ENCODE data around the gene ZNF23. TPM values are rescaled to one million over a fixed set of nuclear protein-coding genes. Genes with fewer than 3 reads are reported as not detected.

The ZNF23 gene
- total RNA-seq, 1 experiment from 2014 or later: 9.6 TPM

DNA sequence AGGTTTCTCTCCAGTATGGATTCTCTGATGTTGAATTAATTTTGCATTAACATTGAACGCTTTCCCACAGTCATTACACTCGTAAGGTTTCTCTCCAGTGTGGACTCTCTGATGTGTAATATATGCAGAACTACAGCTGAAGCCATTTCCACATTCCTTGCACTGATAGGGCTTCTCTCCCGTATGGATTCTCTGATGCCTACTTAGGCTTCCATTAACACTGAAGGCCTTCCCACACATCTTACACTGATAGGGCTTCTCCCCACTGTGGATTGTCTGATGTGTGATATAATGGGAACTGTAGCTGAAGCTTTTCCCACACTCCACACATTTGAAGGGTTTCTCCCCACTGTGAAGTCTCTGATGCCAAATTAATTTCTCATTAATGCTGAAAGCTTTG lies 13.0 kb downstream of the ZNF23 start:
- Mint-ChIP-seq H3K36me3 (ENCODE audit: insufficient read depth in 1 of 3, low read depth in 3 of 3) (peaks cover 72 to 74% (median 74%) of the 10 kb centered on the region in 3 experiments), H3K27me3 (ENCODE audit: low read depth) (peaks cover 10% of the 10 kb centered on the region), H3K4me1 (no peaks in the 10 kb centered on the region), H3K9me3 (peaks cover 76 to 83% of the 10 kb centered on the region in 2 experiments), H3K4me3 (no peak overlapping the region), H3K27ac (no peak overlapping the region)
- H3K56ac ChIP-seq (ENCODE audit: insufficient read length, low read depth, low read length): no peak overlapping the region
- H2BK15ac ChIP-seq (ENCODE audit: low read depth, low read length): no peak overlapping the region
- TF ChIP-seq, protein P1, sequence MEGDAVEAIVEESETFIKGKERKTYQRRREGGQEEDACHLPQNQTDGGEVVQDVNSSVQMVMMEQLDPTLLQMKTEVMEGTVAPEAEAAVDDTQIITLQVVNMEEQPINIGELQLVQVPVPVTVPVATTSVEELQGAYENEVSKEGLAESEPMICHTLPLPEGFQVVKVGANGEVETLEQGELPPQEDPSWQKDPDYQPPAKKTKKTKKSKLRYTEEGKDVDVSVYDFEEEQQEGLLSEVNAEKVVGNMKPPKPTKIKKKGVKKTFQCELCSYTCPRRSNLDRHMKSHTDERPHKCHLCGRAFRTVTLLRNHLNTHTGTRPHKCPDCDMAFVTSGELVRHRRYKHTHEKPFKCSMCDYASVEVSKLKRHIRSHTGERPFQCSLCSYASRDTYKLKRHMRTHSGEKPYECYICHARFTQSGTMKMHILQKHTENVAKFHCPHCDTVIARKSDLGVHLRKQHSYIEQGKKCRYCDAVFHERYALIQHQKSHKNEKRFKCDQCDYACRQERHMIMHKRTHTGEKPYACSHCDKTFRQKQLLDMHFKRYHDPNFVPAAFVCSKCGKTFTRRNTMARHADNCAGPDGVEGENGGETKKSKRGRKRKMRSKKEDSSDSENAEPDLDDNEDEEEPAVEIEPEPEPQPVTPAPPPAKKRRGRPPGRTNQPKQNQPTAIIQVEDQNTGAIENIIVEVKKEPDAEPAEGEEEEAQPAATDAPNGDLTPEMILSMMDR (conservative IDR thresholded peaks at IDR 0.05): no peak
- no peak overlapping the region for H3K14ac ChIP-seq (ENCODE audit: insufficient read depth, low read length)
- no peak overlapping the region for H3K27ac ChIP-seq (ENCODE audit: insufficient read length, low read depth, low read length)
- H2BK5ac ChIP-seq (ENCODE audit: insufficient read length, low read length): no peak overlapping the region
- no peaks in the 10 kb centered on the region for H3K79me1 ChIP-seq (ENCODE audit: insufficient read depth, low read depth, low read length, poor library complexity, severe bottlenecking)
- H3K9ac ChIP-seq (ENCODE audit: extremely low read depth, insufficient read length, low read length): no peak overlapping the region
- no peak overlapping the region for H2BK12ac ChIP-seq (ENCODE audit: insufficient read length, low read depth, low read length)
- no peaks in the 10 kb centered on the region for H3K4me1 ChIP-seq (ENCODE audit: insufficient read depth, low read length)
- no peak overlapping the region for H2BK120ac ChIP-seq (ENCODE audit: low read depth, low read length, poor library complexity, severe bottlenecking)
- no peak overlapping the region for H2AK5ac ChIP-seq (ENCODE audit: insufficient read length, low read length)
- no peak overlapping the region for H3K4me2 ChIP-seq (ENCODE audit: insufficient read depth, insufficient read length, low read length)
- H3K79me2 ChIP-seq (ENCODE audit: insufficient read depth, low read length): no peaks in the 10 kb centered on the region; the same call in 1 of the 2 replicates
- WGBS (ENCODE audit: extremely low coverage, insufficient read length, low lambda C conversion rate): no CpG with 5 or more reads among the region's 3 CpGs
- H4K91ac ChIP-seq (ENCODE audit: insufficient read length, low read depth, low read length): no peak overlapping the region
- H3K27me3 ChIP-seq (ENCODE audit: insufficient read depth, low read length): no peaks in the 10 kb centered on the region
- no peak overlapping the region for H3K18ac ChIP-seq (ENCODE audit: insufficient read length, low read depth, low read length)
- no peak overlapping the region for H2AFZ ChIP-seq (ENCODE audit: low read length)
- no peak for DNase-seq
- H3K4ac ChIP-seq (ENCODE audit: low read depth, low read length): no peak overlapping the region
- H4K20me1 ChIP-seq (ENCODE audit: control insufficient read depth, insufficient read depth, insufficient read length): no peaks in the 10 kb centered on the region
- no peak overlapping the region for H4K5ac ChIP-seq (ENCODE audit: insufficient read length, low read depth, low read length)
- no peak overlapping the region for H4K8ac ChIP-seq (replicated peaks; ENCODE audit: insufficient read length, low read depth, low read length)
- H3K23me2 ChIP-seq (ENCODE audit: insufficient read length, low read depth, low read length, poor library complexity, severe bottlenecking): no peaks in the 10 kb centered on the region
- H3K23ac ChIP-seq (ENCODE audit: insufficient read length, low read depth, low read length): no peak overlapping the region
- peaks cover 52% of the 10 kb centered on the region for H3K9me3 ChIP-seq (ENCODE audit: control insufficient read depth, low read depth, low read length)
- H3T11ph ChIP-seq (ENCODE audit: low read length): no peak overlapping the region
- no peak overlapping the region for H2BK20ac ChIP-seq (ENCODE audit: low read depth, low read length, poor library complexity, severe bottlenecking)
